Body of pancreas (tissue), 4 donors: ENCODE results near the gene CRIM1. TPM values are rescaled to one million over a fixed set of nuclear protein-coding genes. Genes with fewer than 3 reads are reported as not detected.
A peak's percentile ranks its signal among the peaks of the same experiment; 100 is the strongest.

Source experiments
- ATAC-seq: fragments of 150-250 bp; one replicate; pipeline ENCODE4 v1.9.1; 2016
- DNase-seq, 4 donors: peaks; one replicate each; pipeline ENCODE4 v3.0.0-alpha.2; 2019
- H3K27ac ChIP-seq, 4 donors: fragments of 200-600 bp; sonication (generic); 1 replicate in 3 of 4; 2 replicates in 1 of 4; pipeline versions ENCODE4 v1.5.1 to v1.6.1; 2016 to 2019; ENCODE audit warnings: mild to moderate bottlenecking in 1 of 4, mixed read lengths in 1 of 4, moderate library complexity in 1 of 4
- H3K27me3 ChIP-seq, 2 donors: fragments of 200-600 bp; sonication (generic); one replicate each; pipeline ENCODE4 v1.6.0; 2016; ENCODE audit warnings: mild to moderate bottlenecking in 1 of 2
- H3K36me3 ChIP-seq, 2 donors: fragments of 200-600 bp; sonication (generic); replicated peaks in 1 of 2; 2 replicates each; pipeline ENCODE4 v1.5.1; 2016; ENCODE audit warnings: low read depth in 2 of 2; ENCODE audit not compliant: insufficient read depth in 1 of 2
- H3K4me1 ChIP-seq: fragments of 200-600 bp; sonication (generic); one replicate; pipeline ENCODE4 v1.6.0; 2016
- H3K4me3 ChIP-seq, 2 donors: fragments of 200-600 bp; sonication (generic); 1 replicate in 1 of 2; 2 replicates in 1 of 2; pipeline ENCODE4 v1.5.1; 2016 to 2019
- H3K9me3 ChIP-seq, 3 donors: fragments of 200-600 bp; sonication (generic); 1 replicate in 2 of 3; 2 replicates in 1 of 3; pipeline ENCODE4 v1.5.1; 2016
- CTCF ChIP-seq, 7 experiments: fragments of 450-650 bp in 4 of 7; fragments of 200-600 bp in 3 of 7; sonication (generic) in 3 of 7; IDR thresholded peaks; one replicate each; pipeline ENCODE4 v1.5.1; 2016 to 2019; ENCODE audit warnings: antibody characterized with exemption in 7 of 7
- POLR2A ChIP-seq, 3 donors: fragments of 450-650 bp; IDR thresholded peaks; one replicate each; pipeline ENCODE4 v1.6.1; 2016; ENCODE audit warnings: antibody characterized with exemption in 3 of 3, mild to moderate bottlenecking in 2 of 3
- WGBS, 2 donors: methylation state at CpG; one replicate each; pipeline ENCODE4 v1.1.5; 2017; 5-methylcytosine and 5-hydroxymethylcytosine counted together
- intact Hi-C: fragments of 100-400 bp; cut with DNase I; formaldehyde crosslinking; loops from one replicate; pipeline ENCODE4 v1.15.1; 2023
- total RNA-seq, 2 donors: library from RNA; depleted of rRNA; stranded (reverse); fragments of >200 nt; gene quantifications; one replicate each; pipeline ENCODE4 v1.1.0, GENCODE V29; 2016

The CRIM1 gene
- total RNA-seq, 2 donors from 2014 or later: 41.5 to 64.6 TPM

DNA sequence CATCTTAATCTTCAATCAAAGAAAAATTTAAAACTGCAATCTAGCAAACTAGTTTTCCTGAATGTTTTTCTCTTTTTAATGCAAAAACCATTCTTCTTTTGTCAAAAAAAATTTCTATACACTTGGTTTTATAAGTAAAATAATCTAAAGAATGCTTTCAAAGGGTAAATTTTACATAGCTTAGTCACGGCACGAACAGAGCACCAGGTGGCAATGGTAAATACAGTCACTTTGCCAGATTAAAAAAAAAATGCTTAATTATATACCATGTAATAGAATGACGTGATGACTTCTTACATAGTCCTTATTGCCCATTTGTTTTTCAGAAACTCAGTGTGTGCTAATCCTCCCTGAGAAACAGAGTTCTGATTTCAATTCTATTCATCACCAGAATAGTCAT, 232.0 kb downstream of the CRIM1 start:
- intact Hi-C loops: no loop called here
- no peak for TF ChIP-seq CTCF (IDR thresholded peaks at IDR 0.05)
- no peak for TF ChIP-seq POLR2A (IDR thresholded peaks at IDR 0.05)
- H3K36me3 ChIP-seq: no peaks in the 10 kb centered on the region
- H3K4me1 ChIP-seq: peaks cover 4% of the 10 kb centered on the region
- no peak overlapping the region for H3K4me3 ChIP-seq
- WGBS, 2 donors: 80 to 82% methylated on average over 3 of the region's 3 CpGs
- DNase-seq: no peak
- H3K27ac ChIP-seq: no peak overlapping the region
- no peaks in the 10 kb centered on the region for H3K9me3 ChIP-seq
- no peak for ATAC-seq
- no peaks in the 10 kb centered on the region for H3K27me3 ChIP-seq

DNA sequence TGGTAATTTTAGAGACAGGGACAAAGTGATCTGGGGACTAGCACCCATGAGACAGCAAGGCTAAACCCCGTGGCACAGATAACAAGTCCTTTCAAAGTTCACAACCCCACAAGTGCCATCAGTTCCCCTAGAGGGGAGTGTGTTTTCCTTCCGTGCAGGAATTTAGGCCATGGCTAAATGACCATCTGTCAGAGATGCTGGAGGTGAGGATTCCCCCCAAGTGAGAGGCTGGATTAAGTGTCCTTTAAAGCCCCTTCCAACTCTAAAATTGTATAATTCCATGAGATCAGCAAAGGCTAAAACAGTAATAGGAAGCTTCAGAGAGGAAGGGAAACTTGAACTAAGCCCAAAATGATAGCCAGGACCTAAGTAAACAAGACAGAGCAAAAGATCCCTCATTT, 233.7 kb downstream of the CRIM1 start:
- ATAC-seq (no peak), DNase-seq (no peak)
- H3K4me1 ChIP-seq: peaks cover 4% of the 10 kb centered on the region
- intact Hi-C loops: no loop called here
- no peak overlapping the region for H3K4me3 ChIP-seq
- no peak for TF ChIP-seq CTCF (IDR thresholded peaks at IDR 0.05)
- TF ChIP-seq POLR2A (IDR thresholded peaks at IDR 0.05): no peak
- H3K9me3 ChIP-seq: no peaks in the 10 kb centered on the region
- H3K27me3 ChIP-seq: no peaks in the 10 kb centered on the region
- no peak overlapping the region for H3K27ac ChIP-seq
- no peaks in the 10 kb centered on the region for H3K36me3 ChIP-seq
- 41 to 51% methylated on average over 2 of the region's 2 CpGs for WGBS, 2 donors

DNA sequence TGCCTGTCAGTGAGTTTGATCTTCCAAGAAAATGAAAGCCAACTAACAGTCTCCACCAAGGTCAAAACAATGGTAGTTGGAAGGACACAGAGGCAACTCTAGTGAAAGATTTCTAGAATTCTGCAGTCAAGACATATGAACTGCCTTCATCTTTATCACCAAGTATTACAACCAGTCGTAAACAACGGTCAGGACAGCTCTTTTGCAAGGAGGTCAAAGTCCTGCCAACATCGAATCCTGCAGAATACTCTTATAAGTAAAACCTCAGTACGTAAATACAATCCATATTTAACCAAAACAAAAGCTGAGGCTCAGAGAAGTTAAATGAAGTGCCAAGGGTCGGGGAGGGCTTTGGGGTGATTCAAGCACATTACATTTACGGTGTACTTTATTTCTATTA, 239.3 kb downstream of the CRIM1 start:
- DNase-seq (no peak), ATAC-seq (no peak)
- WGBS, 2 donors: 70 to 73% methylated on average over 6 of the region's 6 CpGs
- Histone ChIP-seq H3K27me3 (no peaks in the 10 kb centered on the region), H3K27ac (no peak overlapping the region), H3K4me1 (peaks cover 31% of the 10 kb centered on the region), H3K9me3 (no peaks in the 10 kb centered on the region), H3K36me3 (no peaks in the 10 kb centered on the region), H3K4me3 (no peak overlapping the region)
- no peak for TF ChIP-seq CTCF (IDR thresholded peaks at IDR 0.05)
- TF ChIP-seq POLR2A (IDR thresholded peaks at IDR 0.05): no peak
- intact Hi-C loops: no loop called here

DNA sequence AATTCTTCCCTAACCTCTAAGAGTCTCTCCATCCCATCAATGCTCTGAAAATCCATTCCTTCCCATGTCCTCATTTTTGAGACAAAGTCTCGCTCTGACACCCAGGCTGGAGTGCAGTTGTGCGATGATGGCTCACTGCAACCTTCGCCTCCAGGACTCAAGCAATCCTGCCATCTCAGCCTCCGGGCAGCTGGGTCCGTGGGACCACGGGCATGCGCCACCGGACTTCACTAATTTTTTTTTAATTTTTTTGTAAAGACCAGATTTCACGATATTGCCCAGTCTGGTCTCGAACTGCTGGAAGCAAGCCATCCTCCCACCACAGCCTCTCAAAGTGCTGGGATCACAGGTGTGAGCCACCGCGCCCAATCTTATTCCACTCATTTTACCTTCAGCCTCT, 240.8 kb downstream of the CRIM1 start:
- no peaks in the 10 kb centered on the region for H3K9me3 ChIP-seq
- H3K36me3 ChIP-seq: no peaks in the 10 kb centered on the region
- intact Hi-C loops: no loop called here
- WGBS, 2 donors: 96 to 97% methylated on average over 12 of the region's 12 CpGs
- no peak overlapping the region for H3K27ac ChIP-seq
- ATAC-seq (no peak), DNase-seq (no peak)
- H3K4me1 ChIP-seq: peaks cover 31% of the 10 kb centered on the region
- H3K27me3 ChIP-seq: no peaks in the 10 kb centered on the region
- H3K4me3 ChIP-seq: no peak overlapping the region
- TF ChIP-seq CTCF (IDR thresholded peaks at IDR 0.05) (no peak), POLR2A (IDR thresholded peaks at IDR 0.05) (no peak)

DNA sequence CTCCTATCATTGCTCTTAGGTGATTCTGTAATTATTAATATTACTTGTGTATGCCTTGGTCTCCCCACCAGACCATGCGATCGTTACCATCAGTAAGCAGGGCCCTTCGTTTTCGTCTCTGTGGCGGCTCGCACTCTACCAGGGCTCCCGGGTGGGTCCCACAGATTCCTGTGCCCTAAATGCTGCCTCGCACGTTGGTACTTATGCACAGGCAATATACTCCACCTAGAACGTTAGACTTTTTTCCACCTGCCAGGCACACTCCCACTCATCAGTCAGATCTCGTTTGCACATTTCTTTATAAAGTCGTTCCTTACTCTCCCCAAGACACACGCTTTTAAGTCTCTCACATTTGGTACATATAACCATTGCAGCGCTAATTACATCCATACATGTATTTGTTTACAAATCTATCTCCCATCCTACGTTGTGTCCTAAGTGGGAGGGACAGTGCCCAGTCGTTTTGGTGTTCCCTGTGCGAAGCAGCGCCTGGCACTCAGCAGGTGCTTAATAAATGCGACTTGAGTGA, 241.5 kb downstream of the CRIM1 start:
- TF ChIP-seq POLR2A (IDR thresholded peaks at IDR 0.05) (no peak), CTCF (IDR thresholded peaks at IDR 0.05) (no peak)
- DNase-seq (no peak), ATAC-seq (no peak)
- Histone ChIP-seq H3K36me3 (no peaks in the 10 kb centered on the region), H3K9me3 (no peaks in the 10 kb centered on the region), H3K27me3 (no peaks in the 10 kb centered on the region), H3K27ac (peak overlapping the region in 3 of 4 donors; percentile 84 to 96 (median 93)), H3K4me1 (peaks cover 28% of the 10 kb centered on the region), H3K4me3 (peak overlapping the region; percentile 62 to 100)
- intact Hi-C loops: no loop called here
- 24 to 26% methylated on average over 19 of the region's 19 CpGs for WGBS, 2 donors
